ENCODE data around the gene DUSP28.

Gene DUSP28

DNA sequence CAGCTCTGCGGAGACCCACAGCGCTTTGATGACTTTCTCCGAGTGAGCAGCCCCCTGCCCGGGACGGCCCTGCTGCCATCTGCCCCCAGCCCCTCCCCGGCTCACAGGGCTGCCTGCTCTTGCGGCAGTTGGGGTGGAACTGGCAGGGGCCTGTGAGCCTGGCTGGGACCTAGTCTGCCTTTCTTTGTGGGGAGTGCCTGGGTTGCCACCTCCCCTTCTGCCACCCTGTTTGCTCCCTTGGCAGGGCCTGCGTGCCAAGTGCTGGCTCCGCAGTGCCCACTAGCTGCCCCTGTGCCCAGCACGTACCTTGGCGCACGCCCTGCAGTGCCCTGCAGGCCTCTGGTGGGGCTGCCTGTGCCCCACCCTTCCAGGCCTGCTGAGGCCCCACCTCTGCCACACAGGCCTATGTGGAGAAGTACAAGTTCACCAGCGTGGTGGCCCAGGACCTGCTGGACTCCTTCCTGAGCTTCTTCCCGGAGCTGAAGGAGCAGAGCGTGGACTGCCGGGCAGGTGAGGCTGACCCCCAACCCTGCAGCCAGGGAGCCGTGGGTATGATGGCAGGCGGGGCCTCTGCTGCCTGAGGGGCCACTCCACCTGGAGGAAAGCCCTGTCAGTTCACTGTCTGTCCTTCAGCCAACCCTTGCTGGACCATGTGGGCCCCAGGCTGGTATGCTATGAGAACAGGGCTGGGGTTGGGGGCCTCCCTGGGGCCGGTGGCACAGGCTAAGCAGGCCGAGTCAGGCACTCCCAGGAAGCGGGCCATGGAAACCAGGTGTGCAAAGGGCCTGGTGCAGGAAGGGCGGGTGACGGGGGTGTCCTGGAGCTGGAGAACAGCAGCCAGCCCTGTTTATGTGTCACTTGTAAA, 15.2 kb downstream of the DUSP28 start:
- TF ChIP-seq, protein P1, sequence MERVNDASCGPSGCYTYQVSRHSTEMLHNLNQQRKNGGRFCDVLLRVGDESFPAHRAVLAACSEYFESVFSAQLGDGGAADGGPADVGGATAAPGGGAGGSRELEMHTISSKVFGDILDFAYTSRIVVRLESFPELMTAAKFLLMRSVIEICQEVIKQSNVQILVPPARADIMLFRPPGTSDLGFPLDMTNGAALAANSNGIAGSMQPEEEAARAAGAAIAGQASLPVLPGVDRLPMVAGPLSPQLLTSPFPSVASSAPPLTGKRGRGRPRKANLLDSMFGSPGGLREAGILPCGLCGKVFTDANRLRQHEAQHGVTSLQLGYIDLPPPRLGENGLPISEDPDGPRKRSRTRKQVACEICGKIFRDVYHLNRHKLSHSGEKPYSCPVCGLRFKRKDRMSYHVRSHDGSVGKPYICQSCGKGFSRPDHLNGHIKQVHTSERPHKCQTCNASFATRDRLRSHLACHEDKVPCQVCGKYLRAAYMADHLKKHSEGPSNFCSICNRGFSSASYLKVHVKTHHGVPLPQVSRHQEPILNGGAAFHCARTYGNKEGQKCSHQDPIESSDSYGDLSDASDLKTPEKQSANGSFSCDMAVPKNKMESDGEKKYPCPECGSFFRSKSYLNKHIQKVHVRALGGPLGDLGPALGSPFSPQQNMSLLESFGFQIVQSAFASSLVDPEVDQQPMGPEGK (CRISPR knock-in tag; IDR thresholded peaks at IDR 0.05; ENCODE audit: borderline replicate concordance), result no peak
- TF ChIP-seq ZNF70 (CRISPR knock-in tag; IDR thresholded peaks at IDR 0.05) (no peak), ZNF565 (CRISPR knock-in tag; conservative IDR thresholded peaks at IDR 0.05; ENCODE audit: low read depth) (no peak), GLIS3 (CRISPR knock-in tag; IDR thresholded peaks at IDR 0.05) (no peak), PPARA (CRISPR knock-in tag; IDR thresholded peaks at IDR 0.05; ENCODE audit: borderline replicate concordance) (no peak), ESRRG (CRISPR knock-in tag; IDR thresholded peaks at IDR 0.05) (no peak), TOX (CRISPR knock-in tag; IDR thresholded peaks at IDR 0.05; ENCODE audit: borderline replicate concordance) (no peak), BACH2 (CRISPR knock-in tag; IDR thresholded peaks at IDR 0.05; ENCODE audit: borderline replicate concordance) (no peak), SNAI2 (CRISPR knock-in tag; IDR thresholded peaks at IDR 0.05) (no peak), CSRNP3 (CRISPR knock-in tag; IDR thresholded peaks at IDR 0.05) (no peak), TCF4 (CRISPR knock-in tag; IDR thresholded peaks at IDR 0.05; ENCODE audit: borderline replicate concordance) (no peak), ZFP30 (CRISPR knock-in tag; IDR thresholded peaks at IDR 0.05) (no peak), OSR1 (CRISPR knock-in tag; IDR thresholded peaks at IDR 0.05) (no peak)
- ATAC-seq, result no peak

DNA sequence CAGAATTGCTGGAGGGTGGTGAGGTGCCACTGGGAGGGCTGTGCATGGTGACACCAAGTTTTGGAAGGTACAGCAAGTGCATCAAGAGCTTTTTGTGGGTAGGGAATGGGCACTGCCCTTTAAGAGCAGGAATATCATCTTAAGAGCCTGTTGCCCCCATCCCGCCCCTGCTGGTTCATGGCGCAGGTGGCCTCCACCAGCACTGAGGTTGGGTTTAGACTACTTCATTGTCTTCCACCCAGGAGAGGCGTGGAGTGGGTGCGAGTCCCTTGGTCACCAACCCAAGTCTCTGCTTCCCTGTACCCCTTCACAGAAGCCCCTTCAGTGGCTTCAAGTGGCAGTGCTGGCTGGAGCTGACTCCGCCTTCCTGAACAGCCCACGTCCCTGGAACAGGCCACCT, 15.9 kb downstream of the DUSP28 start:
- no peak for ATAC-seq
- no peak for TF ChIP-seq SNAI2 (CRISPR knock-in tag; IDR thresholded peaks at IDR 0.05)
- no peak for TF ChIP-seq PPARA (CRISPR knock-in tag; IDR thresholded peaks at IDR 0.05; ENCODE audit: borderline replicate concordance)
- TF ChIP-seq CSRNP3 (CRISPR knock-in tag; IDR thresholded peaks at IDR 0.05), result no peak
- TF ChIP-seq BACH2 (CRISPR knock-in tag; IDR thresholded peaks at IDR 0.05; ENCODE audit: borderline replicate concordance), result no peak
- TF ChIP-seq CREB5 (CRISPR knock-in tag; IDR thresholded peaks at IDR 0.05; ENCODE audit: low read depth), result no peak

GRCh38 chr2:240576436-240577205, 16.5 kb downstream of the DUSP28 start:
- TF ChIP-seq TOX (CRISPR knock-in tag; IDR thresholded peaks at IDR 0.05; ENCODE audit: borderline replicate concordance) (no peak), ZNF70 (CRISPR knock-in tag; IDR thresholded peaks at IDR 0.05) (no peak), ISL1 (CRISPR knock-in tag; IDR thresholded peaks at IDR 0.05) (no peak), SNAI2 (CRISPR knock-in tag; IDR thresholded peaks at IDR 0.05) (no peak), TCF4 (CRISPR knock-in tag; IDR thresholded peaks at IDR 0.05; ENCODE audit: borderline replicate concordance) (no peak), TSHZ2 (CRISPR knock-in tag; IDR thresholded peaks at IDR 0.05) (no peak), ZC3H10 (CRISPR knock-in tag; IDR thresholded peaks at IDR 0.05) (no peak), ZNF8 (CRISPR knock-in tag; IDR thresholded peaks at IDR 0.05) (no peak), ESRRG (CRISPR knock-in tag; IDR thresholded peaks at IDR 0.05) (no peak), CREB5 (CRISPR knock-in tag; IDR thresholded peaks at IDR 0.05; ENCODE audit: low read depth) (no peak), CSRNP3 (CRISPR knock-in tag; IDR thresholded peaks at IDR 0.05) (no peak), RARB (CRISPR knock-in tag; IDR thresholded peaks at IDR 0.05) (no peak), GLIS3 (CRISPR knock-in tag; IDR thresholded peaks at IDR 0.05) (no peak), ZFP3 (CRISPR knock-in tag; IDR thresholded peaks at IDR 0.05) (no peak), ZNF565 (CRISPR knock-in tag; conservative IDR thresholded peaks at IDR 0.05; ENCODE audit: low read depth) (no peak), ZFP30 (CRISPR knock-in tag; IDR thresholded peaks at IDR 0.05) (no peak), OSR1 (CRISPR knock-in tag; IDR thresholded peaks at IDR 0.05) (no peak), PPARA (CRISPR knock-in tag; IDR thresholded peaks at IDR 0.05; ENCODE audit: borderline replicate concordance) (no peak), BACH2 (CRISPR knock-in tag; IDR thresholded peaks at IDR 0.05; ENCODE audit: borderline replicate concordance) (no peak), CSDC2 (CRISPR knock-in tag; IDR thresholded peaks at IDR 0.05) (no peak)
- no peak for ATAC-seq
